ENCODE results near the gene GRK6. TPM values are rescaled to one million over a fixed set of nuclear protein-coding genes. Genes with fewer than 3 reads are reported as not detected.
A peak's percentile ranks its signal among the peaks of the same experiment; 100 is the strongest.

The GRK6 gene
- total RNA-seq, 4 donors from 2014 or later, result 20.7 to 42.3 (median 31.5) TPM

DNA sequence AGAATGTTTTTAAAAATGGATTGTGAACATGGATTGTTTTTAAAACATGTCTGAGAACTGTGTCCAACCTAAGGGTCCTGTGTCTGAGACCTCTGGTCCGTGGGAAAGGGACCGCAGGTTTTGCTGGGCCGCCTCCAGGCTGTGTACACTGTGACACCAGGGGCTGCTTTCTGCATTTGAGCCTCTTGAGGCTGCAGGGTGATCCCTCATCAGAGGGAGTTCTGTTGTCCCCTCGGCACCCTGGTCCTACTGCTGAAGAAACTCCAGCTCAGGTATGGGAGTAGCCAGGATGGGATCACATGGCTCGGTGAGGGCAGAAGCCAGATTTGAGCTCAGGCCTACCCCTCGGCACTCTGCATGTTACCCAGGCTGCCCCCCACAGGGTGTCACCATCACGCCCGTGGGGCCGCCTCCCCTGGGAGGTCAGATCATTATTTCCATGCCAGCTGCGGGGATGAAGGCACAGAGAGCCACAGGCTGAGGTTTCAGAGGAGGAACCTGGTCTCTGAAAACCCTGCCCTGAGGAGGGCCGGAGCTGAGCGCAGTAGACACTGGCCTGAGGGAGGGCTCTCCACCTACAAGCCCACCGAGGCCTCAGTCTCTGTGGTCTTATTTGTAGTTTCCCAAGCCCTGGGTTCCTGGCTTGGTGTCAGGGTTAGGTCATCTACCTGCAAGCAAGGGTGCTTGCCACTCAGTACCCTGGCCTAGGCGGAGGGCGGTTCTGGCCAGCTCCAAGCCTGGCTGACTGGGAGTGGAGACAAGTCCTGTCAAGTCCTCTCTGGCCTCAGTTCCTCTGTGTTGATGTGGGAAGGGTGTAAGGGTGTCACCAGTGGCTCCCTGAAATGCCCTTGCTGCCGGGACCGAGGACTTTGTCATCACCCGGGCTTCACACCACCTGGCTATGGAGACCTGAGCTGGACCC is 22.9 kb downstream of the GRK6 start:
- no peak for ATAC-seq
- Histone ChIP-seq H3K27me3 (peaks cover 74% of the 10 kb centered on the region), H3K4me3 (no peak overlapping the region), H3K9me3 (no peaks in the 10 kb centered on the region), H3K4me1 (peaks cover 0 to 38% (median 26%) of the 10 kb centered on the region in 3 donors), H3K27ac (no peak overlapping the region), H3K36me3 (no peaks in the 10 kb centered on the region)
- 100% methylated on average over 1 to 3 of the region's 18 CpGs for WGBS, 2 donors (ENCODE audit: low coverage in 1 of 2)
- TF ChIP-seq CTCF (IDR thresholded peaks at IDR 0.05) (no peak), POLR2AphosphoS5 (IDR thresholded peaks at IDR 0.05) (no peak), POLR2A (IDR thresholded peaks at IDR 0.05) (no peak), EP300 (IDR thresholded peaks at IDR 0.05) (no peak)

DNA sequence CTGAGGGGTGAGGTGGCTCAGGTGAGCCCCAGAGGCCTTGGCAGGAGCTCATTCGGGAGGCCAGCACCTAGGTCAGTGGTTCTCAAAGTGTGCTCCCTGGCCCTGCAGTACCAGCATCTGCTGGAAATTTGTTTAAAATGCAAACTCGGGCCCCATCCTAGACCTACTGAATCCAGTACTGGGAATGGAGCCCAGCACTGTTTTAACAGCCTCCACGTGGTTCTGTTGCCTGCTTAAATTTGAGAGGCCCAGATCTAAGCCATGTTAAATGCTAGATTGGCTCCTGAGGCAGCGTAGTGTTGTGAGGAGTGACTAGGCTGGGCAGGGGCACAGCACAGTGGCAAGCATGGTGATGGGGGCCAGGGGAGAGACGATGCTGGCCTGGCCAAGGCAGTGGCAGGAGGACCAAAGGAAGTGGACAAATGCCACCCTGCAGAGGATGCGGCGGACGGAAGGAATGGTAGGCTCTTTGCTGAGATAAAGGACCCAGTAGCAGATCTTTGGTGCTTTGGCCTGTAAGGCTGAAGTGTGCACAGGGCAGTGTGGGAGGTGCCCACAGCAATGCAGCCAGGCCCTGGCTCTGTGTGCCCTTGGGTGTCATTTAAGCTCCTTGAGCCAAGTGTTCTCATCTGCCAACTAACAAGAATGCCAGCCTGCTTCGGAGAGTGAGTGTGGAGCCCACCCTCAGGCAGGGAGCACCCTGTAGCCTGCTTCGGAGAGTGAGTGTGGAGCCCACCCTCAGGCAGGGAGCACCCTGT is 24.4 kb downstream of the GRK6 start:
- H3K36me3 ChIP-seq, result no peaks in the 10 kb centered on the region
- H3K9me3 ChIP-seq, result no peaks in the 10 kb centered on the region
- H3K4me1 ChIP-seq, result peaks cover 0 to 50% (median 25%) of the 10 kb centered on the region in 3 donors
- WGBS, 2 donors (ENCODE audit: low coverage in 1 of 2), result 69 to 82% methylated on average over 3 of the region's 10 CpGs
- H3K4me3 ChIP-seq, result no peak overlapping the region
- H3K27ac ChIP-seq, result no peak overlapping the region
- peaks cover 74% of the 10 kb centered on the region for H3K27me3 ChIP-seq
- TF ChIP-seq POLR2AphosphoS5 (IDR thresholded peaks at IDR 0.05) (no peak), EP300 (IDR thresholded peaks at IDR 0.05) (no peak), CTCF (IDR thresholded peaks at IDR 0.05) (no peak), POLR2A (IDR thresholded peaks at IDR 0.05) (no peak)
- no peak for ATAC-seq

DNA sequence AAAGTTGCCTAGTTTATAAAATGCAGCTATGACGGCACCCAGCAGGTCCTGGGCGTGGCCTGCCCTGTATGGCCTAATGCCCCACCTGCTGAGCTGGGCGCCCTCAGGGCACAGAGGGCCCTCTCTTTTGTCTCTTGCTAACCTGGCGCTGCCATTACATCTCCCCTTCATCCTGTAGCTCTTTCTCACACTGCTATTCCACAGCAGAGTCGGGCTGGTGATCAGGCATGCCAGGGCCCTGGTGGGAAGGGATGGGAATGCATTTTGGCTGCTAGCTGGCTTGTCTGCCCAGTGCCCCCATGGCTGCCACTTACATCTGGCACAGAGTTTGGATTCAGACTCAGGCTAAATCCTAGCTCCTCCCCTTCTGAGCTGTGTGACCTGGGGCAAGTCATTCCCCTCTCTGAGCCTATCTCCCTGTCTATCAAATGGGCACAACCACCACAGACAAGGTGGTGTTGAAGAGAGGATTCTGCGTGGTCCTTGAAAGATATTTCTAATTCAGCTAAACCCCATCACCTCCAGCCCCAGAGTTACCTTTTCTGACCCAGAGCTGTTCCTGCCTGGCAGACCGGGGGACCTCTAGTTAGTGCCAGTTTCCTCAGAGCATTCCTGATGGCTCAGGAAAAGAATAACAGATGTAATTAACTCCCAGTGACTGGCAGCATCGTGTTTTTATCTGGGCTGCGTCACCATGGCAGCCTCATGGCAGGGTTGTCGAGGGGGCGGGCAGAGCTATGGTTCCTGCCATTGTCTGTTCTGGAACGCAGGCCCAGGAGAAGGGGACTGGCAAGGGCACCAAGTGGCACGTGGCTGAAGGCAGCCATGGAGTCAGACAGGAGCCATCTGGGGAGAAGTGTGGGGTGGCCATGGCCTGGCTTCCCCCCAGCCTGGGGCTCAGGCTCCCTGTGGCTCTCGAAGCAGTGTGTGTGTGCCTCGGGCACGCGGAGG is 26.5 kb downstream of the GRK6 start:
- ATAC-seq, result no peak
- no peak overlapping the region for H3K4me3 ChIP-seq
- H3K4me1 ChIP-seq, result peaks cover 0 to 50% (median 12%) of the 10 kb centered on the region in 3 donors
- peaks cover 0 to 4% of the 10 kb centered on the region in 2 donors for H3K36me3 ChIP-seq
- 90 to 93% methylated on average over 2 to 3 of the region's 17 CpGs for WGBS, 2 donors (ENCODE audit: low coverage in 1 of 2)
- H3K9me3 ChIP-seq, result no peaks in the 10 kb centered on the region
- H3K27me3 ChIP-seq, result peaks cover 53% of the 10 kb centered on the region
- H3K27ac ChIP-seq, result no peak overlapping the region
- TF ChIP-seq POLR2A (IDR thresholded peaks at IDR 0.05) (no peak), POLR2AphosphoS5 (IDR thresholded peaks at IDR 0.05) (no peak), EP300 (IDR thresholded peaks at IDR 0.05) (no peak), CTCF (IDR thresholded peaks at IDR 0.05) (no peak)

DNA sequence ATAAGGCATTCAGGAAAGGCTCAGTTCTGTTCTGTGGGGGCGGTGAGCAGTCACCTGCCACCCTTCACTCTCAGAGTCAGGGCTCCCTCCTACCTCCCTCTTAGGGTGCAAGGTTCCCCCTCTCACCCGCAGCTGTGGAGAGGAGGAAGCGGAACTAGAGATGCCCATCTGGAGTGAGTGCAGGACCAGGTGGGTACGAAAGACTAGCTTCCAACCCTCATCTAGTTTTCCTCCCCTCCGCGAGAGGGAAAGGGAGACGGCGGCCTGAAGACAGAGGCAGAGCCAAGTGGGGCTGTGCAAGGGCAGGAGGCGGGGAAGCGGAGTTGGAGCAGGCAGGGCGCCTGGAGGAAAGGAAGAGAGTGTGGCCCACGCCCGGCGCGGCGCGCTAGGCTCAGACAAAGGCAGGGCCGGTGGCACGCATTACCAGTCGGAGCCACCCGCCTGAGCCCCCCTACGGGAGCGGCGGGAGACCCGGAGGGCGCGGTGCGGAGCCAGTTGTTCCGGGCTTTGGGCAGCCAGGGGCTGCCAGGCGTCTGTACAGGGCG is 27.4 kb downstream of the GRK6 start:
- WGBS, 2 donors (ENCODE audit: low coverage in 1 of 2), result 7% methylated on average over 23 of the region's 31 CpGs; no CpG with 5 or more reads in 1 of the 2 donors
- peak; percentile 1 for ATAC-seq
- TF ChIP-seq EP300 (IDR thresholded peaks at IDR 0.05) (no peak), CTCF (IDR thresholded peaks at IDR 0.05) (no peak), POLR2AphosphoS5 (IDR thresholded peaks at IDR 0.05) (no peak), POLR2A (IDR thresholded peaks at IDR 0.05) (no peak)

More for the DNA sequence above, 27.4 kb downstream of the GRK6 start:
- Histone ChIP-seq H3K27me3 (peaks cover 43% of the 10 kb centered on the region), H3K27ac (peak overlapping the region in 3 of 4 donors; percentile 79 to 81 (median 80)), H3K9me3 (no peaks in the 10 kb centered on the region), H3K4me1 (peaks cover 0 to 50% (median 10%) of the 10 kb centered on the region in 3 donors), H3K4me3 (peak overlapping the region in 1 of 2 donors; percentile 71), H3K36me3 (peaks cover 0 to 14% of the 10 kb centered on the region in 2 donors)
